Type B pancreatic cell (in vitro differentiated cells): ENCODE results near the gene ITGB2. TPM values are rescaled to one million over a fixed set of nuclear protein-coding genes. Genes with fewer than 3 reads are reported as not detected.

ENCODE experiments used
- DNase-seq: peaks from one replicate; pipeline ENCODE4 v3.0.0; 2021; ENCODE audit warnings: mixed read lengths; ENCODE audit not compliant: unreplicated experiment; ENCODE audit errors: extremely low spot score
- H3K27ac Mint-ChIP-seq: 2 replicates; pipeline ENCODE4 v1.8.0; 2021; ENCODE audit warnings: mild to moderate bottlenecking, mixed read lengths
- H3K27me3 Mint-ChIP-seq: 2 replicates; pipeline ENCODE4 v1.8.0; 2021; ENCODE audit warnings: mixed read lengths
- H3K36me3 Mint-ChIP-seq: 2 replicates; pipeline ENCODE4 v1.8.0; 2021; ENCODE audit warnings: mixed read lengths
- H3K4me1 Mint-ChIP-seq: one replicate; pipeline ENCODE4 v1.8.0; 2021; ENCODE audit warnings: mixed read lengths; ENCODE audit not compliant: unreplicated experiment
- H3K4me3 Mint-ChIP-seq: 2 replicates; pipeline ENCODE4 v1.8.0; 2021; ENCODE audit warnings: mild to moderate bottlenecking, mixed read lengths
- H3K9me3 Mint-ChIP-seq: 2 replicates; pipeline ENCODE4 v1.8.0; 2021; ENCODE audit warnings: mixed read lengths
- CTCF ChIP-seq: fragments of 200-600 bp; sonication (generic); conservative IDR thresholded peaks from 2 replicates; pipeline ENCODE4 v1.5.0; 2021; ENCODE audit warnings: antibody characterized with exemption, mild to moderate bottlenecking
- total RNA-seq: library from RNA; stranded (reverse); gene quantifications from 2 replicates; pipeline ENCODE4 v1.2.1, GENCODE V29; 2021; ENCODE audit warnings: low replicate concordance

ITGB2 gene
- total RNA-seq, 1 donor from 2014 or later, result 0.80 TPM

GRCh38 chr21:44921928-44922327 is 1.2 kb upstream of the ITGB2 start:
- Mint-ChIP-seq H3K4me3 (no peak overlapping the region), H3K27me3 (peaks cover 65% of the 10 kb centered on the region), H3K36me3 (no peaks in the 10 kb centered on the region), H3K9me3 (no peaks in the 10 kb centered on the region), H3K27ac (no peak overlapping the region), H3K4me1 (no peaks in the 10 kb centered on the region)
- DNase-seq, result no peak
- TF ChIP-seq CTCF, result no peak

GRCh38 chr21:44919913-44920693 is 596 bp downstream of the ITGB2 start:
- no peak for DNase-seq
- no peak for TF ChIP-seq CTCF
- no peaks in the 10 kb centered on the region for H3K9me3 Mint-ChIP-seq
- H3K4me3 Mint-ChIP-seq, result no peak overlapping the region
- no peaks in the 10 kb centered on the region for H3K36me3 Mint-ChIP-seq
- peaks cover 56% of the 10 kb centered on the region for H3K27me3 Mint-ChIP-seq
- no peaks in the 10 kb centered on the region for H3K4me1 Mint-ChIP-seq
- no peak overlapping the region for H3K27ac Mint-ChIP-seq

GRCh38 chr21:44919111-44919912 is 1.4 kb downstream of the ITGB2 start:
- DNase-seq, result no peak
- H3K4me1 Mint-ChIP-seq, result no peaks in the 10 kb centered on the region
- TF ChIP-seq CTCF, result no peak
- no peaks in the 10 kb centered on the region for H3K36me3 Mint-ChIP-seq
- no peak overlapping the region for H3K27ac Mint-ChIP-seq
- H3K9me3 Mint-ChIP-seq, result no peaks in the 10 kb centered on the region
- peaks cover 48% of the 10 kb centered on the region for H3K27me3 Mint-ChIP-seq
- H3K4me3 Mint-ChIP-seq, result no peak overlapping the region

- TF ChIP-seq CTCF, result no peak
- Mint-ChIP-seq H3K4me3 (peak overlapping the region; percentile 65), H3K9me3 (no peaks in the 10 kb centered on the region), H3K4me1 (no peaks in the 10 kb centered on the region), H3K27me3 (peaks cover 41% of the 10 kb centered on the region), H3K27ac (no peak overlapping the region), H3K36me3 (no peaks in the 10 kb centered on the region)
- no peak for DNase-seq
Observed at GRCh38 chr21:44918581-44919033, 2.1 kb downstream of the ITGB2 start.

DNA sequence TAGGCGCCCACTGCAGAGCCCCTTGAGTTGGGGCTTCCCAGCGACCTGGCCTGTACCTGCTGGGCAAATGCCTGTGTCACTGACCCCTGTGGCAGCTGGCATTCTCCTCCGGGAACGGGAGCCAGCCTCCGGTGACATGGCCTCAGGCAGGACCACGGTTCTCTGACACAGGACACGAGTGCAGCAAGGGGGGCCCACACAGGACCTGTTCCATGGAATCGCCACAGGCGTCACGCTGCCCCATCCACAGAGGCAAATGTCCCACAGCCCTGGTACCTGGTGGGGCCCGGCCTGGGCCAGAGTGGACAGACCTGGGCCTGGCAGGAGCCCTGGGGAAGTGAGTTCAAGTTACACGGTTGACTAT is 2.6 kb downstream of the ITGB2 start:
- no peak for TF ChIP-seq CTCF
- DNase-seq, result no peak
- Mint-ChIP-seq H3K27ac (no peak overlapping the region), H3K4me1 (no peaks in the 10 kb centered on the region), H3K9me3 (no peaks in the 10 kb centered on the region), H3K27me3 (peaks cover 38% of the 10 kb centered on the region), H3K36me3 (no peaks in the 10 kb centered on the region), H3K4me3 (no peak overlapping the region)
